Mesenchymal stem cell (in vitro differentiated cells and primary cell): ENCODE data around the gene SUPT20HL1.
"Not testable (repeated sequence)": the region's sequence is repeated elsewhere in the genome, so short reads cannot be mapped to it uniquely, and the experiment has no call there.

ENCODE experiments used
- DNase-seq: peaks from one replicate; pipeline ENCODE4 v3.0.0-alpha.2; 2013
- H2AFZ ChIP-seq: one replicate; pipeline ENCODE4 v1.6.1; 2013; ENCODE audit warnings: low read depth, mild to moderate bottlenecking, control low read depth, inconsistent platforms, low read length, moderate library complexity
- H2AK5ac ChIP-seq: 2 replicates; pipeline ENCODE4 v1.6.1; 2013; ENCODE audit warnings: low read length, moderate library complexity, mild to moderate bottlenecking, inconsistent platforms; ENCODE audit not compliant: severe bottlenecking
- H2BK120ac ChIP-seq: one replicate; pipeline ENCODE4 v1.6.1; 2013; ENCODE audit warnings: low read depth, mild to moderate bottlenecking, inconsistent platforms, low read length, moderate library complexity
- H2BK12ac ChIP-seq, 2 experiments: one replicate each; pipeline ENCODE4 v1.6.1; 2013; ENCODE audit warnings: inconsistent platforms in 2 of 2, low read length in 2 of 2, mild to moderate bottlenecking in 2 of 2, moderate library complexity in 2 of 2, control low read depth in 1 of 2
- H2BK15ac ChIP-seq: one replicate; pipeline ENCODE4 v1.6.1; 2013; ENCODE audit warnings: mild to moderate bottlenecking, low read depth, inconsistent platforms; ENCODE audit not compliant: poor library complexity, severe bottlenecking
- H2BK5ac ChIP-seq: 2 replicates; pipeline ENCODE4 v1.6.1; 2013; ENCODE audit warnings: low read depth, mild to moderate bottlenecking, low read length, control low read depth, inconsistent platforms; ENCODE audit not compliant: poor library complexity, severe bottlenecking
- H3K14ac ChIP-seq, 2 experiments: one replicate each; pipeline ENCODE4 v1.6.1; 2013; ENCODE audit warnings: inconsistent platforms in 2 of 2, low read length in 2 of 2, control low read depth in 1 of 2, mild to moderate bottlenecking in 1 of 2, moderate library complexity in 1 of 2
- H3K18ac ChIP-seq, 2 experiments: one replicate each; pipeline ENCODE4 v1.6.1; 2013; ENCODE audit warnings: inconsistent platforms in 2 of 2, low read length in 2 of 2, control low read depth in 1 of 2, low read depth in 1 of 2, mild to moderate bottlenecking in 1 of 2
- H3K23ac ChIP-seq, 2 experiments: one replicate each; pipeline ENCODE4 v1.6.1; 2013; ENCODE audit warnings: inconsistent platforms in 2 of 2, low read length in 2 of 2, mild to moderate bottlenecking in 2 of 2, moderate library complexity in 2 of 2, control low read depth in 1 of 2
- H3K27ac ChIP-seq: 2 replicates; pipeline ENCODE4 v1.5.1; 2013; ENCODE audit warnings: mild to moderate bottlenecking, moderate library complexity, low read length, control low read depth, inconsistent platforms; ENCODE audit not compliant: poor library complexity, severe bottlenecking
- H3K27me3 ChIP-seq, 2 experiments: 2 replicates each; pipeline versions ENCODE4 v1.6.1 to v1.7.0; 2013; ENCODE audit warnings: low read length in 2 of 2, mild to moderate bottlenecking in 2 of 2, moderate library complexity in 2 of 2, control low read depth in 1 of 2, inconsistent platforms in 1 of 2; ENCODE audit not compliant: control insufficient read depth in 1 of 2, insufficient read depth in 1 of 2
- H3K36me3 ChIP-seq, 2 experiments: 2 replicates each; pipeline versions ENCODE4 v1.6.1 to v1.7.0; 2013; ENCODE audit warnings: low read length in 2 of 2, control low read depth in 1 of 2, inconsistent platforms in 1 of 2, low read depth in 1 of 2, mild to moderate bottlenecking in 1 of 2; ENCODE audit not compliant: insufficient read depth in 2 of 2, control insufficient read depth in 1 of 2
- H3K4ac ChIP-seq, 2 experiments: one replicate each; pipeline ENCODE4 v1.6.1; 2013; ENCODE audit warnings: inconsistent platforms in 2 of 2, low read length in 2 of 2, mild to moderate bottlenecking in 2 of 2, moderate library complexity in 2 of 2, control low read depth in 1 of 2, low read depth in 1 of 2
- H3K4me1 ChIP-seq: 2 replicates; pipeline ENCODE4 v1.6.1; 2013; ENCODE audit warnings: low read depth, low read length, control low read depth; ENCODE audit not compliant: control insufficient read depth, insufficient read depth
- H3K4me2 ChIP-seq: 2 replicates; pipeline ENCODE4 v1.6.1; 2013; ENCODE audit warnings: low read length, mild to moderate bottlenecking, inconsistent platforms; ENCODE audit not compliant: poor library complexity, severe bottlenecking
- H3K4me3 ChIP-seq, 2 experiments: 2 replicates each; pipeline versions ENCODE4 v1.5.1 to v1.7.0; 2013; ENCODE audit warnings: low read length in 2 of 2, mild to moderate bottlenecking in 2 of 2, control low read depth in 1 of 2, low read depth in 1 of 2; ENCODE audit not compliant: insufficient read depth in 1 of 2
- H3K79me1 ChIP-seq: replicated peaks from 2 replicates; pipeline ENCODE4 v1.6.1; 2013; ENCODE audit warnings: mild to moderate bottlenecking, control low read depth, low read length, inconsistent platforms; ENCODE audit not compliant: poor library complexity, severe bottlenecking
- H3K9ac ChIP-seq: 2 replicates; pipeline ENCODE4 v1.7.0; 2013; ENCODE audit warnings: mild to moderate bottlenecking, low read length, moderate library complexity
- H3K9me3 ChIP-seq: 2 replicates; pipeline ENCODE4 v1.7.0; 2013; ENCODE audit warnings: mild to moderate bottlenecking, low read length; ENCODE audit not compliant: control insufficient read depth
- H4K8ac ChIP-seq: one replicate; pipeline ENCODE4 v1.6.1; 2013; ENCODE audit warnings: inconsistent platforms, mild to moderate bottlenecking, low read length, moderate library complexity
- H4K91ac ChIP-seq: one replicate; pipeline ENCODE4 v1.6.1; 2013; ENCODE audit warnings: mild to moderate bottlenecking, low read length, inconsistent platforms
- WGBS: methylation state at CpG from one replicate; pipeline ENCODE4 v1.1.7; 2013; ENCODE audit warnings: mixed read lengths; 5-methylcytosine and 5-hydroxymethylcytosine counted together

SUPT20HL1 gene

DNA sequence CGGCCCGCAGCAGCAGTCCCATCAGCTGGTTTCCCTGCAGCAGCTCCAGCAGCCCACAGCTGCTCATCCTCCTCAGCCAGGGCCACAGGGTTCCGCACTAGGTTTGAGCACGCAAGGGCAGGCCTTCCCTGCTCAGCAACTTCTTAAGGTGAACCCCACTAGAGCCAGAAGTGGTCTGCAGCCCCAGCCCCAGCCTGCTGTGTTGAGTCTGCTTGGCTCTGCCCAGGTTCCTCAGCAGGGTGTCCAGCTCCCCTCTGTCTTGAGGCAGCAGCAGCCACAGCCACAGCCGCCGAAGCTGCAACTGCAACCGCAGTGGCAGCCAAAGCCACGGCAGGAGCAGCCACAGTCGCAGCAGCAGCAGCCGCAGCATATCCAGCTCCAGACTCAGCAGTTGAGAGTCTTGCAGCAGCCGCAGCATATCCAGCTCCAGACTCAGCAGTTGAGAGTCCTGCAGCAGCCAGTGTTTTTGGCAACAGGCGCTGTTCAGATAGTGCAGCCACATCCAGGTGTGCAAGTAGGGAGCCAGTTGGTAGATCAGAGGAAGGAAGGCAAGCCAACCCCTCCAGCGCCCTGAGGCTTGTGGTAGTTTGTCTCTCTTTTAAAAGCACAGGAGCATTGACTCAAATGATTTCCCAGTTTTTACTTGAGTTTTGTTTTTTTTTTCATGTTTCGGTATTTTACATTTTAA, 4.6 kb downstream of the SUPT20HL1 start:
- Histone ChIP-seq H3K9ac (no peak overlapping the region), H3K18ac (no peak overlapping the region), H2BK120ac (no peak overlapping the region), H3K4me3 (no peak overlapping the region), H3K79me1 (no peaks in the 10 kb centered on the region), H3K27me3 (peaks cover 5 to 7% of the 10 kb centered on the region in 2 experiments), H3K36me3 (no peaks in the 10 kb centered on the region), H3K9me3 (no peaks in the 10 kb centered on the region), H2BK15ac (no peak overlapping the region), H3K14ac (no peak overlapping the region), H2BK5ac (no peak overlapping the region), H4K8ac (no peak overlapping the region), H2AFZ (no peak overlapping the region), H4K91ac (no peak overlapping the region), H3K4me1 (no peaks in the 10 kb centered on the region), H3K23ac (no peak overlapping the region), H3K27ac (no peak overlapping the region), H2BK12ac (no peak overlapping the region), H2AK5ac (no peak overlapping the region), H3K4ac (no peak overlapping the region), H3K4me2 (no peak overlapping the region)
- WGBS, result 91% methylated on average over 12 of the region's 14 CpGs
- DNase-seq, result no peak

DNA sequence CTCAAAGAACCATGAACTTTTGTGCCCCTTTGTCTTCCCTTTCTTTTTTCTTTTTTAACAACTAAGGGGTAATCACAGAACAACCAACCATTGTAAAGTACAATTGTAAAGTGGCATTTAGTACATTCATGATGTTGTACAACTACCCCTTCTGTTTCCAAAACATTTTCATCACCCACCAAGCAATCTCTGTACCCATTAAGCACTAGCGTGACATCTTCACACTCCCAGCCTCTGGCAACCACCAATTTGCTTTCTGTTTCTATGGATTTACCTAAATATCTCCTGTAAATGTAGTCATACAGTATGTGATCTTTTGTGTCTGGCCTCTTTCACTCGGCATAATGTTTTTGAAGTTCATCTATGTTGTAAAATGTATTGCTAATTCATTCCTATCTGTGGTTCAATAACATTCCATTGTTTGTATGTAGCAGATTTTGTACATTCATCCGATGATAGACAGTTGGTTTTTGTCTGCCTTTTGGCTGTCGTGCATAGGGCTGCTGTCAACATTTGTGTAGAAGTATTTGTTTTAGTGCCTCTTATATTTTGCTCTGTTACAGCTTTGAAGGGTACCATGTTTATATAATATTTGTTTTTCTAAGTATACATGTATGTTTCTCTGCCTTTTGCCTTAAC, 6.4 kb downstream of the SUPT20HL1 start:
- H3K14ac ChIP-seq, H2BK12ac ChIP-seq, H4K91ac ChIP-seq, H2BK120ac ChIP-seq, H3K79me1 ChIP-seq, H2BK5ac ChIP-seq, H2AK5ac ChIP-seq, H3K18ac ChIP-seq, H2AFZ ChIP-seq, H3K4me3 ChIP-seq, DNase-seq, H3K9ac ChIP-seq, H3K23ac ChIP-seq, H3K27ac ChIP-seq, H3K9me3 ChIP-seq, H3K36me3 ChIP-seq, H3K4me1 ChIP-seq, H3K4ac ChIP-seq, H3K4me2 ChIP-seq, H4K8ac ChIP-seq, H2BK15ac ChIP-seq: not testable (repeated sequence)
- peaks cover 9 to 19% of the 10 kb centered on the region in 2 experiments for H3K27me3 ChIP-seq
- WGBS, result 100% methylated on average over 1 of the region's 4 CpGs

DNA sequence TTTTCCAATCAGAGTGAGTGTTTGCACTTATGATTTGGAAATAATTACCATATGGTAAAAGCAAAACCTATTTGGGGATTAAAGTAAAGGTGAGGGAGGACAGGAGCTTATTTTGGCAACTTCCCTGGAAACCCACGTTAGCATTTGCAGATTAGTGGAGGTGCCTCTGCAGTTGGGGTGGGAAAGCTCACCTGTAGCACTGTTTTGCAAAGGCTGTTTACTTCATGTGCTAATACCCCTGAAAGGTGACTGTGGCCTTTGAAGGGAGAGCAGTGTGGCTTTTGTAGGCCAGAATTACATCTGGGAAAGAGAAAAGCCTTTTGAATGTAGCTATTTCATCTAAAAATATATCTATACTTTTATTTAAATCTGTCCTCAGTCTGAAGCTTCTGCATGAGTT, 9.4 kb downstream of the SUPT20HL1 start:
- H3K4ac ChIP-seq, result no peak overlapping the region
- H2BK120ac ChIP-seq, result no peak overlapping the region
- no peak overlapping the region for H3K4me3 ChIP-seq
- H2BK12ac ChIP-seq, result no peak overlapping the region
- DNase-seq, result no peak
- no peak overlapping the region for H2BK5ac ChIP-seq
- H3K79me1 ChIP-seq, result no peaks in the 10 kb centered on the region
- no peak overlapping the region for H3K9ac ChIP-seq
- no peaks in the 10 kb centered on the region for H3K9me3 ChIP-seq
- no peak overlapping the region for H3K14ac ChIP-seq
- no peak overlapping the region for H3K18ac ChIP-seq
- H3K4me2 ChIP-seq, result no peak overlapping the region
- no peak overlapping the region for H4K91ac ChIP-seq
- H2AFZ ChIP-seq, result no peak overlapping the region
- H3K27me3 ChIP-seq, result peaks cover 9 to 33% of the 10 kb centered on the region in 2 experiments
- H3K27ac ChIP-seq, result no peak overlapping the region
- no peak overlapping the region for H4K8ac ChIP-seq
- no peak overlapping the region for H2AK5ac ChIP-seq
- H2BK15ac ChIP-seq, result no peak overlapping the region
- 21% methylated on average over 1 of the region's 1 CpG for WGBS
- H3K36me3 ChIP-seq, result no peaks in the 10 kb centered on the region
- H3K4me1 ChIP-seq, result no peaks in the 10 kb centered on the region
- H3K23ac ChIP-seq, result no peak overlapping the region

DNA sequence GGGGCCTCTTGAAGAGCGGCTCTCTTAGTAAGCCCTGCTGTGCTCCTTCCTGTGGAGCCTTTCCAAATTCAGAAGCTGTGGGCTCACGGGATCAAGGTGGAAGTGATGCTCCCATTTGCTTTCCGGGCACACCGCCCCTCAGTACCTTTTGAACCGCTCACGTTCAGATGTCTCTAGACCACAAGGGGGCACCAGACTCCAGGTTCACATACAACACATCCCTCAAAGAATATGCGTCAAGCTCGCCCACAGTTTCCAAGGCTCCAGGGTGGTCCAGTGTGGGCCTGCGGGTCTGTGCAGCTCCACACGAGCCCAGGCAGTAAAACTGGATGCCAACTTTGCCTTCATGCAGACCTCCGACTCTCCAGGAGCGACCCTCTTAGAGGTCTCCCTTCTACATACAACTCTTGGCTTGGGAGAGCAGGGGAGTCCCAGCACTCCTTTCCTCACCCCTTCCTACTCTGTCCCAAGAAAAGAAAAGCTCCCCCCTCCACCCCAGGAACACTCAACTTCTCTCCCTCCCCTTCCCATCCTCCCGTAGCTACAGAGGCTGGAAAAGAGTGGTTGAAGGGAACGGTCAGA, 11.0 kb downstream of the SUPT20HL1 start:
- peak overlapping the region in 1 of 2 experiments; percentile 40 for H3K4me3 ChIP-seq
- H4K91ac ChIP-seq, result no peak overlapping the region
- H3K79me1 ChIP-seq, result no peaks in the 10 kb centered on the region
- H3K18ac ChIP-seq, result no peak overlapping the region
- H2AK5ac ChIP-seq, result no peak overlapping the region
- H3K4me1 ChIP-seq, result no peaks in the 10 kb centered on the region
- no peak overlapping the region for H3K27ac ChIP-seq
- no peak overlapping the region for H4K8ac ChIP-seq
- H2AFZ ChIP-seq, result peak overlapping the region; percentile 63
- H3K9ac ChIP-seq, result peak overlapping the region; percentile 0
- WGBS, result 10% methylated on average over 12 of the region's 14 CpGs
- peak; percentile 43 for DNase-seq
- no peaks in the 10 kb centered on the region for H3K36me3 ChIP-seq
- no peaks in the 10 kb centered on the region for H3K9me3 ChIP-seq
- H3K14ac ChIP-seq, result no peak overlapping the region
- H2BK5ac ChIP-seq, result no peak overlapping the region
- no peak overlapping the region for H2BK12ac ChIP-seq
- no peak overlapping the region for H3K4ac ChIP-seq
- no peak overlapping the region for H2BK120ac ChIP-seq
- H3K4me2 ChIP-seq, result peak overlapping the region; percentile 42
- no peak overlapping the region for H3K23ac ChIP-seq
- H3K27me3 ChIP-seq, result peaks cover 9 to 33% of the 10 kb centered on the region in 2 experiments
- no peak overlapping the region for H2BK15ac ChIP-seq
